Measurements from ENCODE around the gene SCARB1. TPM values are rescaled to one million over a fixed set of nuclear protein-coding genes. Genes with fewer than 3 reads are reported as not detected.

The SCARB1 gene
- total and polyA plus RNA-seq, 9 of the 15 experiments (the other 6 are each of a cell fraction or from before 2014, with no cell fraction given): 0.56 to 157 (median 52.8) TPM

DNA sequence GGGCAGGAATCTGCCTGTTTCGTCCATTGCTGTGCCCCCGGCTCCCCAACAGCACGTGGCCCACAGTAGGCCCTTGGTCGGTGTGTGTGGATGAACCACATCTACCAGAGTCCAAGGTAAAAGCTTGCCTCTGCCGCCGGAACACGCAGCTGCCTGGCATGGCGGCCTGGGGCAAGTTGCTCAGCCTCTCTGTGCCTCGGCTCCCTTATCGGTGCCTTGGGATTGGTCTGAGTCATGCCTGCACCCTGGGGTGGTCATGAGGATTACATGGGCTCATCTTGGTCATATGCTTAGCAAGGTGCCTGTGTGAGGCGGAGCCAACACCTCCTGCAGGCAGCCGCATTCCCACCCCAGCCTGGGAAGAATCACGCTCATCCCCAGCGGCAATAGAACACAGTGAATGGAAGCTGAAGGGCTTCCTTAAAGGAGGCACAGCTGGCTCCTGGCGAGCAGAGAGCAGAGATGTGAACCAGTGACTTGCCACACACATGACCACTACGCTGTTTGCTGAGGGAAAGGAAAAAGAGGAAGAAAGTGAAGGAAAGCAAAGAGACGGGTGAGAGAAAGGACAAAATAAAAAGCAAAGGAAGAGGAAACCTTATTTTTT is 5.5 kb upstream of the SCARB1 start (continued):
- no peak for TF ChIP-seq ARHGAP35 (IDR thresholded peaks at IDR 0.05; ENCODE audit: partially characterized antibody)
- TF ChIP-seq, protein P1, sequence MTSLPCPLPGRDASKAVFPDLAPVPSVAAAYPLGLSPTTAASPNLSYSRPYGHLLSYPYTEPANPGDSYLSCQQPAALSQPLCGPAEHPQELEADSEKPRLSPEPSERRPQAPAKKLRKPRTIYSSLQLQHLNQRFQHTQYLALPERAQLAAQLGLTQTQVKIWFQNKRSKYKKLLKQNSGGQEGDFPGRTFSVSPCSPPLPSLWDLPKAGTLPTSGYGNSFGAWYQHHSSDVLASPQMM (CRISPR knock-in tag; IDR thresholded peaks at IDR 0.05): no peak
- TF ChIP-seq NR3C1 (CRISPR knock-in tag; IDR thresholded peaks at IDR 0.05): no peak
- TF ChIP-seq ZNF212 (CRISPR knock-in tag; IDR thresholded peaks at IDR 0.05): no peak
- peak; percentile 40 for TF ChIP-seq FOS (IDR thresholded peaks at IDR 0.05; ENCODE audit: extremely low read depth, insufficient read length)
- peak; percentile 88 for TF ChIP-seq L3MBTL2 (IDR thresholded peaks at IDR 0.05)
- TF ChIP-seq HSF4 (CRISPR knock-in tag; IDR thresholded peaks at IDR 0.05; ENCODE audit: borderline replicate concordance): peak; percentile 76; the same call in 1 of the 2 replicates
- TF ChIP-seq ZFX (CRISPR knock-in tag; IDR thresholded peaks at IDR 0.05): peak; percentile 70
- TF ChIP-seq BRD9 (IDR thresholded peaks at IDR 0.05; ENCODE audit: low read depth, partially characterized antibody): peak; percentile 72
- peak; percentile 80; the same call in 1 of the 2 replicates for TF ChIP-seq MTA3 (IDR thresholded peaks at IDR 0.05; ENCODE audit: borderline replicate concordance)
- TF ChIP-seq FUS (optimal IDR thresholded peaks at IDR 0.05; ENCODE audit: low read depth, low read length): no peak
- peak; percentile 43; the same call in 1 of the 2 replicates for TF ChIP-seq SP1 (CRISPR knock-in tag; IDR thresholded peaks at IDR 0.05)
- 0 out of 4 replicates have a peak, but pooled peaks of 1 of the 2 experiments have one; percentile 54 for TF ChIP-seq TEAD1 (CRISPR knock-in tag; IDR thresholded peaks at IDR 0.05)
- TF ChIP-seq ZNF316 (IDR thresholded peaks at IDR 0.05): peak; percentile 51
- 0 out of 2 replicates have a peak, but pooled peaks have one; percentile 39 for TF ChIP-seq ZNF12 (CRISPR knock-in tag; IDR thresholded peaks at IDR 0.05)
- TF ChIP-seq SMARCA4 (IDR thresholded peaks at IDR 0.05): 0 out of 2 replicates have a peak, but pooled peaks have one; percentile 59
- no peak for TF ChIP-seq ZNF134 (CRISPR knock-in tag; conservative IDR thresholded peaks at IDR 0.05)
- TF ChIP-seq ZNF57 (CRISPR knock-in tag; IDR thresholded peaks at IDR 0.05): no peak
- 0 out of 2 replicates have a peak, but pooled peaks have one; percentile 17 for TF ChIP-seq SOX6 (IDR thresholded peaks at IDR 0.05)
- TF ChIP-seq MYNN (IDR thresholded peaks at IDR 0.05): peak; percentile 73; the same call in 1 of the 2 replicates
- no peak for TF ChIP-seq MYNN (CRISPR knock-in tag; IDR thresholded peaks at IDR 0.05)
- TF ChIP-seq, protein P2, sequence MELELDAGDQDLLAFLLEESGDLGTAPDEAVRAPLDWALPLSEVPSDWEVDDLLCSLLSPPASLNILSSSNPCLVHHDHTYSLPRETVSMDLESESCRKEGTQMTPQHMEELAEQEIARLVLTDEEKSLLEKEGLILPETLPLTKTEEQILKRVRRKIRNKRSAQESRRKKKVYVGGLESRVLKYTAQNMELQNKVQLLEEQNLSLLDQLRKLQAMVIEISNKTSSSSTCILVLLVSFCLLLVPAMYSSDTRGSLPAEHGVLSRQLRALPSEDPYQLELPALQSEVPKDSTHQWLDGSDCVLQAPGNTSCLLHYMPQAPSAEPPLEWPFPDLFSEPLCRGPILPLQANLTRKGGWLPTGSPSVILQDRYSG (tag; conservative IDR thresholded peaks at IDR 0.05; ENCODE audit: low read depth): 0 out of 2 replicates have a peak, but pooled peaks have one; percentile 20
- peak; percentile 11; the same call in 1 of the 2 replicates for TF ChIP-seq MECOM (CRISPR knock-in tag; IDR thresholded peaks at IDR 0.05)
- TF ChIP-seq, protein P3, sequence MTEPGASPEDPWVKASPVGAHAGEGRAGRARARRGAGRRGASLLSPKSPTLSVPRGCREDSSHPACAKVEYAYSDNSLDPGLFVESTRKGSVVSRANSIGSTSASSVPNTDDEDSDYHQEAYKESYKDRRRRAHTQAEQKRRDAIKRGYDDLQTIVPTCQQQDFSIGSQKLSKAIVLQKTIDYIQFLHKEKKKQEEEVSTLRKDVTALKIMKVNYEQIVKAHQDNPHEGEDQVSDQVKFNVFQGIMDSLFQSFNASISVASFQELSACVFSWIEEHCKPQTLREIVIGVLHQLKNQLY (CRISPR knock-in tag; conservative IDR thresholded peaks at IDR 0.05): no peak
- peak in 1 of 3 experiments; percentile 69 for TF ChIP-seq YY1 (IDR thresholded peaks at IDR 0.05; ENCODE audit: borderline replicate concordance in 1 of 3, control insufficient read depth in 1 of 3, extremely low read depth in 1 of 3, insufficient read depth in 3 of 3, insufficient read length in 1 of 3, insufficient replicate concordance in 2 of 3, low read depth in 1 of 3, low read length in 2 of 3)
- peak; percentile 54; the same call in 1 of the 2 replicates for TF ChIP-seq PHF21A (IDR thresholded peaks at IDR 0.05; ENCODE audit: borderline replicate concordance, low read depth)
- peak; percentile 65 for TF ChIP-seq C11orf30 (IDR thresholded peaks at IDR 0.05; ENCODE audit: low read depth)
- TF ChIP-seq TRIM28 (IDR thresholded peaks at IDR 0.05): 0 out of 2 replicates have a peak, but pooled peaks have one; percentile 27
- peak; percentile 97 for TF ChIP-seq FOSL1 (tag; conservative IDR thresholded peaks at IDR 0.05)
- no peak for TF ChIP-seq TCFL5 (CRISPR knock-in tag; conservative IDR thresholded peaks at IDR 0.05)
